Measurements from ENCODE around the gene GFPT2.
A peak's percentile ranks its signal among the peaks of the same experiment; 100 is the strongest.

Gene GFPT2

DNA sequence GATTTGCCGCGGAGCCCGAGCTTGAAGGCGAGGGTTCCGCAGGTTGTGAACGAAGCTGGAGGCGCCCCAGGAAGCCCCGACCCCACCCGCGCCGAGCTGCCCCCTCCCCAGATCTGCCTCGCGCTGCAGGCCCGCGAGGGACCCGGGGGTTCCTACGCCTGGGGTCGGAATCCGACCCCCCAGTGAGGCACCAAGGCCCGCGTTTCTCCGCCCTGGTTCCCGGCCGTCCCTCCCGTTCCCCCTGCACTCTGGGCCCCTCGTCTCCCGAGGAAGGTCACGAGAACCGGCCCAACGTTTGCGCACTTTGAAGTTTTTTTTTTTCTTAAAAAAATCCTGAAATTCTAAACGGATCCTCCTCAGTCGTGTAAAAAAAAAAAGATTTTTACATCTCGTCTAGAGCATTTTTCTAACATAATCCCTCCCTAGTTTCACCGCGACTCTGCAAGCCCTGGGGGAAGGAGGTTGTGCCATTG, 880 bp upstream of the GFPT2 start:
- no peak for TF ChIP-seq CTCF (IDR thresholded peaks at IDR 0.05; ENCODE audit: poor library complexity, severe bottlenecking)
- H3K27ac ChIP-seq (ENCODE audit: poor library complexity, severe bottlenecking), result no peak overlapping the region
- no peak for ATAC-seq (ENCODE audit: low read depth)

GRCh38 chr5:180352116-180353047, 754 bp downstream of the GFPT2 start:
- no peak; the same call in 2 of the 3 replicates for ATAC-seq (ENCODE audit: low read depth)
- H3K27ac ChIP-seq (ENCODE audit: poor library complexity, severe bottlenecking), result no peak overlapping the region

More for the DNA sequence above, 880 bp upstream of the GFPT2 start:
- Histone ChIP-seq H3K9me3 (ENCODE audit: severe bottlenecking) (no peaks in the 10 kb centered on the region), H3K4me3 (ENCODE audit: severe bottlenecking) (peak overlapping the region; percentile 43), H3K4me1 (ENCODE audit: insufficient read depth, poor library complexity, severe bottlenecking) (no peaks in the 10 kb centered on the region), H3K27me3 (ENCODE audit: insufficient read depth, poor library complexity, severe bottlenecking) (peaks cover 57% of the 10 kb centered on the region), H3K36me3 (ENCODE audit: low read depth) (no peaks in the 10 kb centered on the region)
- no peak for DNase-seq (ENCODE audit: low spot score)

DNA sequence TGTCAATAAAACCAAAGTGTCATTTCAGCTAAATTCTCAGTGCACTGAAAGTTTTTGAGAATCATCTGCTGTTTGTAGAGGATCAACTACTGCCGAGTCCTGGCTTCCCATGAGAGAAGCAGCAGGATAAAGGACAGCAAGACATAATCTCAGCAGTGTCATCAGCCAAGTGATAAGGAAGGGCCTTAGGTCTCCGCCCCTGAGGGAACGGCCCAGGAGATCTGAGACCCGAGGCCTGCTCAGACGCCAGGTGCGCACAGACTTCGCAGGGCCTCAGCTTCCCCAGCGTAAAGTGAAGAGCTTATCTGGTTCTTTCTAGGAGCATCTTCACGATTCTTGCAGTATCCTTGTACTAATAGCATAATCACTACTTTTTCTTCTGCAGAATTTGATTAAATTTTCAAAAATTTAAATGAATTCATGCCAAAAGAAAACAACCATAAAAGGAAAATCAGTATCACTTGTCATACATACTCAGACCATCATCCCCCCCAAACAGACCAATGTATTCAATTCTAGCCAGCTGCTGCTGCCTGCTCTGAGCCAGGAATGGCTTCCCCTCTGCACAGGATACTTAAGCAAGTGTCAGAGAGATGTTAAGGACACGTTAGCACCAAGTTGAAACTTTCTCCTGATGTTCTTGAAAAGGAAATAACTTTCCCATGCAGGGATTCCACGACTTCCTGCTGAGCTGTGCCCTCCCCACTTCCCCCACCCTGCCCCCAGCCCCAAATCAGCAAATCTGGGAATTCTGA, 2.2 kb downstream of the GFPT2 start:
- no peak overlapping the region for H3K27ac ChIP-seq (ENCODE audit: poor library complexity, severe bottlenecking)
- no peak for ATAC-seq (ENCODE audit: low read depth)
- H3K9me3 ChIP-seq (ENCODE audit: severe bottlenecking), result no peaks in the 10 kb centered on the region
- TF ChIP-seq CTCF (IDR thresholded peaks at IDR 0.05; ENCODE audit: poor library complexity, severe bottlenecking), result no peak
- no peaks in the 10 kb centered on the region for H3K4me1 ChIP-seq (ENCODE audit: insufficient read depth, poor library complexity, severe bottlenecking)
- H3K4me3 ChIP-seq (ENCODE audit: severe bottlenecking), result no peak overlapping the region
- no peaks in the 10 kb centered on the region for H3K36me3 ChIP-seq (ENCODE audit: low read depth)
- no peak for DNase-seq (ENCODE audit: low spot score)
- H3K27me3 ChIP-seq (ENCODE audit: insufficient read depth, poor library complexity, severe bottlenecking), result peaks cover 55% of the 10 kb centered on the region

More at GRCh38 chr5:180352116-180353047, 754 bp downstream of the GFPT2 start:
- no peaks in the 10 kb centered on the region for H3K36me3 ChIP-seq (ENCODE audit: low read depth)
- peak overlapping the region; percentile 43 for H3K4me3 ChIP-seq (ENCODE audit: severe bottlenecking)
- H3K4me1 ChIP-seq (ENCODE audit: insufficient read depth, poor library complexity, severe bottlenecking), result no peaks in the 10 kb centered on the region
- H3K9me3 ChIP-seq (ENCODE audit: severe bottlenecking), result no peaks in the 10 kb centered on the region
- DNase-seq (ENCODE audit: low spot score), result peak; percentile 62
- H3K27me3 ChIP-seq (ENCODE audit: insufficient read depth, poor library complexity, severe bottlenecking), result peaks cover 57% of the 10 kb centered on the region
- TF ChIP-seq CTCF (IDR thresholded peaks at IDR 0.05; ENCODE audit: poor library complexity, severe bottlenecking), result no peak

GRCh38 chr5:180350296-180350695, 2.8 kb downstream of the GFPT2 start:
- Histone ChIP-seq H3K4me1 (ENCODE audit: insufficient read depth, poor library complexity, severe bottlenecking) (no peaks in the 10 kb centered on the region), H3K4me3 (ENCODE audit: severe bottlenecking) (no peak overlapping the region), H3K9me3 (ENCODE audit: severe bottlenecking) (no peaks in the 10 kb centered on the region), H3K27ac (ENCODE audit: poor library complexity, severe bottlenecking) (no peak overlapping the region), H3K36me3 (ENCODE audit: low read depth) (no peaks in the 10 kb centered on the region), H3K27me3 (ENCODE audit: insufficient read depth, poor library complexity, severe bottlenecking) (peaks cover 49% of the 10 kb centered on the region)
- DNase-seq (ENCODE audit: low spot score) (no peak), ATAC-seq (ENCODE audit: low read depth) (no peak)
- no peak for TF ChIP-seq CTCF (IDR thresholded peaks at IDR 0.05; ENCODE audit: poor library complexity, severe bottlenecking)
